HG02678 (cell line): ENCODE results near the gene PSPN.
"Not testable (repeated sequence)": the region's sequence is repeated elsewhere in the genome, so short reads cannot be mapped to it uniquely, and the experiment has no call there.

Experiments
- ATAC-seq: cut with Tn5 transposase; IDR thresholded peaks from one replicate; pipeline ENCODE4 v1.9.1; 2021; ENCODE audit warnings: mild to moderate bottlenecking, moderate library complexity; ENCODE audit not compliant: unreplicated experiment

Gene PSPN

GRCh38 chr19:6402837-6403608 lies 27.3 kb upstream of the PSPN start:
- ATAC-seq = no peak

DNA sequence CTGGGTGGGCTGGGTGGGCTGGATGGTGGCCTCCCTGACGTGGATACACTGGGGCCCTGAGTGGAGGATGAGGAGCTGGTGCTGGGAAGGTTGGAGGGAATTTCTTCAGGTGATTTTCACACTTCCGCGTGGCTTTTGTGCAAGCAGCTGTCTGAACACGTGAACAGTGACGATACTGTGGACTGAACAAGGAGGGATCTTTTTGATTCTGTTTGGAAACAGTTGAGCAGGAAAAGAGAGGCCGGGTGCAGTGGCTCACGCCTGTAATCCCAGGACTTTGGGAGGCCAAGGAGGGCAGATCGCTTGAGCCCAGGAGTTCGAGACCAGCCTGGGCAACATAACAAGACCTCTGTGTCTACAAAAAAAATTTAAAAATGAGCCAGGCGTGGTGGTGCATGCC lies 26.3 kb upstream of the PSPN start:
- no peak for ATAC-seq

GRCh38 chr19:6400062-6400944 lies 24.6 kb upstream of the PSPN start:
- not testable (repeated sequence) for ATAC-seq

DNA sequence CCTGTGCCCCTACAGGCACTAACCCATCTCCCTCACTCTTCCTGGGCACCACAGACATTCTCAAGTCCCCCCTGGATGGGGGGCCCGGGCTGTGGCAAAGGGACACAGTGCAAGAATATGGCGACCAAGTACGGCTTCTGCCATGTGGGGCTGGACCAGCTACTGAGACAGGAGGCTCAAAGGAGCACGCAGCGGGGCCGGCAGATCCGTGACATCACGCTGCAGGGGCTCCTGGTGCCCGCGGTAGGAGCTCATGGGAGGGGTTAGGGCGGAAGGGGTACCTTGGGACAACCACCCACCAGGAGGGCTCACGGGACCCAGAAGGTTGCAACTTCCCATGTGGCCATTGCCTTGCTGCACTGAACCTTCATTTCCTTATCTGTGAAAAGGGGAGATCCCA lies 20.6 kb upstream of the PSPN start:
- no peak for ATAC-seq

DNA sequence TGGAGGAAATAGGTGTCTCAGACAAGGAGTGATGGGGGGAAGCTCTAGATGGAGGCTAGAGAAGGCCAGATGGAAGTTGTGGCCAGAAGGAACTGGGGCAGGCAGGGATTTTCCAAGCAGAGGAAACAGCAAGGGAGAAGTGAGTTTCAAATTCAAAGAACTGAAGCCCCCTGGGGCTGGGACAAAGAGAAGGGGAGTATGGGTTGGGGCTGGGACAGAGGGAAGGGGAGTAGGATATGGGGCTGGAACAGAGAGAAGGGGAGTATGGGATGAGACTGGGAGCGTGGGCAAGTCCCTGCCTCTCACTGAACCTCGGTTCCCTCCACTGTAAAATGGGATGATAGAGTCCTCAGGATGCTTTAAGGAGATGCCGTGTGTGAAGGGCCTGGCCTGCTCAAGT lies 19.1 kb upstream of the PSPN start:
- ATAC-seq = no peak

GRCh38 chr19:6393983-6394412 lies 18.3 kb upstream of the PSPN start:
- ATAC-seq = no peak

GRCh38 chr19:6393074-6393982 lies 17.6 kb upstream of the PSPN start, which contains the start of gene GTF2F1:
Gene GTF2F1, minus strand, starts transcription at chr19:6393164. Its CDS starts 169 bp downstream, at chr19:6392995.
- peak; percentile 86 for ATAC-seq

DNA sequence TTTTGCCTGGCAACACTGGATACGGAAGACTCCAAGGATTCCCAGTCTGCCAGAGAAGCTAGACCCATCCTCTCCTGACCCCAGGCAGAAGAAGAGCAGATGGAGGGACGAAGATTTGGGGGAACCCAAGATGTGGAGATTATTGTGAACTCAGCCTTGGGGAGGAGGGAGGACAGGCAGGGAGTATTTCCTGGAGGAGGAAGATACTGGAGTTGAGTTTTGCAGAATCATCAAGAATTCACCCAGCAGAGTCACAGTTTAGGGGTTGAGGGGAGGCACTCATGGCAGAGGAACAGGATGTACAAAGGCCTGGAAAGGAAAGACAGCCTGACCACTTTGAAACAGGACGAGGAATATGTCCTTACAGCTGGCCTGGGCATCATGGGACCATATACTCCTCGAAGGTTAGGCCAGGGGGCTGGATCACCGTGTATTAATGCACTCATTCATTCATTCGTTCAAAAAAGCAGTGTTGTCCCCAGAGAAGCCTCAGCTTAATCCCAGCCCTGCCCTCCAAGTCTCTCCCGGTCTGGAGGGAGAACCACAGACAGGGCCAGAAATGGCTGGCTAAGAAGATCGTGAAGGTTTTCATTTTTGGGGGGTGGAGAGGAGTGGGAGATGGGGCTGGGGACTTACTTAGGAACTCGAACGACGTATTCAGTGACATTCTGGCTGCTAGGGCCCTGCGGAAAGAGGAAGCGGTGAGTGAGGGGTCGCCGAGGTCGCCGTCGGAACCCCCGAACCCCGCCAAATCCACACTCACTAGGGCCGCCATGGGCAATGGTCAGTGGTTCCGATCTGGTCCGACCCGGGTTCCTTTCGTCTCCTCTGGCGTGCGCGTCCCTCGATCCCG lies 16.7 kb upstream of the PSPN start:
- no peak for ATAC-seq

- ATAC-seq = no peak
These were observed 11.6 kb upstream of the PSPN start for GRCh38 chr19:6387372-6387771.

DNA sequence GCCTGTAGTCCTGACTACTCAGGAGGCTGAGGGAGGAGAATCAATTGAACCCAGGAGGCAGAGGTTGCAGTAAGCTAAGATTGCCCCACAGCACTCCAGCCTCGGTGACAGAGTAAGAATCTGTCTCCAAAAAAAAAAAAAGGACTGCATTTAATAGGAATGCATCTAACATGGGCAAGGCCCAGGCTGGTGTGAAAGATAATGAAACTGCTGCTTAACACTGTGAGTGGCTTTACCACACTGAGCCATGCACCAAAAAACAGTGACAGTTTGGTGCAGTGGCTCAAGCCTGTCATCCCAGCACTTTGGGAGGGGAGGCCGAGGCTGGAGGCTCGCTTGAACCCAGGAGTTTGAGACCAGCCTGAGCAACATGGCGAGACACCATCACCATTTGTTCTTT lies 8.6 kb upstream of the PSPN start:
- no peak for ATAC-seq

GRCh38 chr19:6383188-6383587 lies 7.5 kb upstream of the PSPN start:
- ATAC-seq = no peak

DNA sequence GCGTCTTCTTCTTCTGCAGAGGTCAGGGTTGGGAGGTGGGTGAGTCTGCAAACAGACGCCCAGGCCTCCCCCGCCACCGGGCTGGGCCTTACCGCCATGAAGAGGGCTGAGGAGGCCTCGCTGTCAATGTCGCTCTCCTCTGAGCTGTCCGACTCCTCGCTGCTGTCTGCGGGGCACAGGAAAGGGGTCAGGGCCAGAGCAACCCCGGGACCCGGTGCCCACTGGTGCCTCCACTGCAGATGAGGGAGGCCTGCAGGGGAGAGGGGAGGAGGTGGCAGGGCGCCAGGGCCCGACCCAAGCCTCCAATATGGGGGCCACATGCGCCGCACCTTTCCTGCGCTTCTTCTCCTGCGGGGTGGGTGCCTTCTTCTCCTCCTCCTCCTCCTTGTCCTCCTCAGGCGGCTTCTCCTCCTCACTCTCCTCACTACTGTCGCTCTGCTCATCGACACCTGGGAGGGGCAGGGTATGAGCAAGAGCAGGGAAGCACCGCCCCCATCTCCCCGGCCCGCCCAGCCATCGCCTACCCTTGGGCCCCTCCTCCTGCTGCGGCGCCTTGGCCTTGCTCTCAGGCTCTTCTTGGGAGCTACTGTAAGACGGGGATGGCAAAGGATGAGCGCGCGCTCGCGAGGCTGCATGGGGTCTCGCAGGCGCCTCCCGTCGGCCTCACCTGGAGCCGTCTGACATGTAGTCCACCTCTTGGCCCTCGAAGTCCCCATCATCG lies 5.5 kb upstream of the PSPN start:
- no peak for ATAC-seq

DNA sequence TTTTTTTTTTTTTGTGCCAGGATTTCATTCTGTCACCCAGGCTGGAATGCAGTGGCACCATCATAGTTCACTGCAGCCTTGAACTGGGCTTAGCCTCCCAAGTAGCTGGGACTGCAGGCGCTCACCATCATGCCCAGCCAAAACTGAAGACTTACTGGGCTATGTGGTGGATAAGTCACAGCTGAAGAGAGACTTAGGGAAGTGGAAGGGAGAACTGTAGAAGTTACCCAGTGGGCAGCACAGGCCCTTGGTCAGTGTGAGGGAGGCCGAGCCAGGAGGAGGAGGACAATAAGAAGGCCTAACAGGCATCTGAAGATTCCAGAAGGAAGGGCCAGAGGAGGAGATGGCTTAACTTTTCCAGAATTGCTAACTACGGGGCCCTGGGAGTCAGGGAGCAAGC lies 4.0 kb upstream of the PSPN start:
- no peak for ATAC-seq

DNA sequence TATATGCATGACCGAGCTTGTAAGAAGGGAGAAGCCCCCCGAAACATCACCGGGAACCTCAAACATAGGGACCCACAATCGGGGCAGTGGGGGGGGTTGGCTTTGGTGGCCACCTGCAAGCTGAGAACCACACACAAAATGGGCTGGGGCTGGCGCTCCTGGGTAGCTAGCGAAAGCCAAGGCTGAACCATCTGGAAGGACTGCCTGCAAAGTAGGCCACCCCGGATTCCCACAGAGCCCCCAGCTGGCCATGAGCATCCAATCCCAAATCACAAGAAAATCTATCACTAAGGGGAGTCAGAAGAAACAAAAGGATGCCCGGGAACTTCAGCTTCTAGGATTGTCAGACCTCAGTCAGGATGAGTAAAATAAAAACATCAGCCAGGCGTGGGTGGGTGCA lies 2.8 kb upstream of the PSPN start:
- no peak for ATAC-seq

- ATAC-seq = no peak
These were observed 2.3 kb upstream of the PSPN start for GRCh38 chr19:6378041-6378440.

GRCh38 chr19:6376512-6377190 lies 918 bp upstream of the PSPN start:
- no peak for ATAC-seq

- ATAC-seq = no peak
These were observed 872 bp downstream of the PSPN start for GRCh38 chr19:6374711-6375410.

- ATAC-seq = no peak
These were observed 1.5 kb downstream of the PSPN start for GRCh38 chr19:6374161-6374709.
